Measurements from ENCODE around the gene RPS4Y2. TPM values are rescaled to one million over a fixed set of nuclear protein-coding genes. Genes with fewer than 3 reads are reported as not detected.

The RPS4Y2 gene
- polyA plus RNA-seq, 1 of the 3 experiments (the other 2 are of a cell fraction) = not detected

DNA sequence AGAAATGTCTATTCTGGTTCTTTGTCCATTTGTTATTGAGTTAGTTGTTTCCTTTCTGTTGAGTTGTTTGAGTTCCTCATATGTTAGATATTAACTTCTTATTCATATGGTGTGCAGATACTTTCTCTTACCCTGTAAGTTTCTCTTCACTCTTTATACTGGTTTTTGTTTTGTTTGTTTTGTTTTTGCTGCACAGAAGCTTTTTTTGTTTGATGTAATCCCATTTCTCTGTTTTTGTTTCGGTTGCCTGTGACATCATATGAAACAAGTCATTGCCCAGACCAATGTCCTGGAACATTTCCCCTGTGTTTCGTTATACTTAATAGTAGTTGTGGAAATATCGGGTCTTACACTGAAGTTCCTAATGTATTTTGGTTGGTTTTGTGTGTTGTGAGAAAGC is 31.2 kb downstream of the RPS4Y2 start:
- Histone ChIP-seq H3K79me2 (ENCODE audit: insufficient read depth) (no peaks in the 10 kb centered on the region), H3K9ac (no peak overlapping the region), H3K4me1 (ENCODE audit: control insufficient read depth in 1 of 2, insufficient read depth in 2 of 2, low read depth in 1 of 2, low read length in 1 of 2) (no peaks in the 10 kb centered on the region), H3F3A (replicated peaks; ENCODE audit: insufficient read depth) (no peaks in the 10 kb centered on the region), H3K36me3 (replicated peaks in 1 of 2; ENCODE audit: control insufficient read depth in 1 of 2, insufficient read depth in 2 of 2, low read length in 1 of 2) (no peaks in the 10 kb centered on the region), H3K4me2 (no peak overlapping the region), H3K9me2 (no peaks in the 10 kb centered on the region), H3K4me3 (ENCODE audit: low read depth in 2 of 2, low read length in 1 of 2) (no peak overlapping the region), H4K20me1 (ENCODE audit: insufficient read depth) (no peaks in the 10 kb centered on the region), H3K27ac (ENCODE audit: low read depth in 2 of 2, low read length in 1 of 2) (no peak overlapping the region), H2AFZ (ENCODE audit: low read depth) (no peak overlapping the region), H3K9me3 (no peaks in the 10 kb centered on the region), H3K27me3 (ENCODE audit: insufficient read depth) (no peaks in the 10 kb centered on the region)
- CTCF ChIA-PET = no interaction called here
- POLR2A ChIA-PET = no interaction called here
- DNase-seq = no peak
- TF ChIP-seq, protein P1, sequence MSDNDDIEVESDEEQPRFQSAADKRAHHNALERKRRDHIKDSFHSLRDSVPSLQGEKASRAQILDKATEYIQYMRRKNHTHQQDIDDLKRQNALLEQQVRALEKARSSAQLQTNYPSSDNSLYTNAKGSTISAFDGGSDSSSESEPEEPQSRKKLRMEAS (IDR thresholded peaks at IDR 0.05; ENCODE audit: low read depth) = no peak
- TF ChIP-seq MEF2A (IDR thresholded peaks at IDR 0.05; ENCODE audit: borderline replicate concordance, low read depth) = no peak
- no peak for TF ChIP-seq TAF1 (IDR thresholded peaks at IDR 0.05; ENCODE audit: borderline replicate concordance, low read depth, low read length)
- TF ChIP-seq, protein P2, sequence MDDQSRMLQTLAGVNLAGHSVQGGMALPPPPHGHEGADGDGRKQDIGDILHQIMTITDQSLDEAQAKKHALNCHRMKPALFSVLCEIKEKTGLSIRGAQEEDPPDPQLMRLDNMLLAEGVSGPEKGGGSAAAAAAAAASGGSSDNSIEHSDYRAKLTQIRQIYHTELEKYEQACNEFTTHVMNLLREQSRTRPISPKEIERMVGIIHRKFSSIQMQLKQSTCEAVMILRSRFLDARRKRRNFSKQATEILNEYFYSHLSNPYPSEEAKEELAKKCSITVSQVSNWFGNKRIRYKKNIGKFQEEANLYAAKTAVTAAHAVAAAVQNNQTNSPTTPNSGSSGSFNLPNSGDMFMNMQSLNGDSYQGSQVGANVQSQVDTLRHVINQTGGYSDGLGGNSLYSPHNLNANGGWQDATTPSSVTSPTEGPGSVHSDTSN (IDR thresholded peaks at IDR 0.05) = no peak
- TF ChIP-seq, protein P3, sequence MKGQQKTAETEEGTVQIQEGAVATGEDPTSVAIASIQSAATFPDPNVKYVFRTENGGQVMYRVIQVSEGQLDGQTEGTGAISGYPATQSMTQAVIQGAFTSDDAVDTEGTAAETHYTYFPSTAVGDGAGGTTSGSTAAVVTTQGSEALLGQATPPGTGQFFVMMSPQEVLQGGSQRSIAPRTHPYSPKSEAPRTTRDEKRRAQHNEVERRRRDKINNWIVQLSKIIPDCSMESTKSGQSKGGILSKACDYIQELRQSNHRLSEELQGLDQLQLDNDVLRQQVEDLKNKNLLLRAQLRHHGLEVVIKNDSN (IDR thresholded peaks at IDR 0.05; ENCODE audit: borderline replicate concordance, low read depth) = no peak
- WGBS (ENCODE audit: low lambda C conversion rate) = no CpG with 5 or more reads among the region's 3 CpGs

DNA sequence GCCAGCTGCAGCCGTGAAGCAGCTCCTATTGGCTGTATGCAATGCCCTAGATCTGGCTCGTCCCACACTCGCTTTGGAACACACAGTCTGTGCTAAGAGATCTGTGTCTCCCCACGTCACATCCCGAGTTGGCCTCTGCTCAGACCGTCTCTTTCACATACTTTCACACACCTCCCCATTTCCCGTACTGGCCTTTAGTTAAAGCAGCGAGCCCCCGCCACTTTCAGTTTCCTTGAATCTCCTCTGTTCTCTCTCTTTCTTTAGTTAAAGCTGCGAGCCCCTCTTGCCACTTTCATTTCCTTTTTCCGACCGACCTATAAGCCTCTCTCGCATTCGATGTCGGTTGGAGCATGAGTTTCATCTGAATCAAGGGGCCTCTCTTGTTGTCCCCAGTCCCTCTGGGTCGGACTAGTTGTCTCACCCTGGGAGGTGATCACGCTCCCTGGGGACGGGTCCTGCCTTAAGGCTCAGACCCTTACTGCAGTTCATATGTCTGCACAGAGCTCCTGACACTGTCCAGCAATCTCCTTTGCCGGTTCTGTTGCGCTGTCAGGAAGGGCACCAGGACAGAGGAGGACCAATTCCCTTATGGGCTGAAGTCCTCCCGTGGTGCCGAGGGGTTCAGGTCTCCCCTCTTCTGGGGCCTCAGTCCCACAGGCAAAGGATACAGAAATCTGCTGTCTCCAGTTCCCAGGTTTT is 42.6 kb downstream of the RPS4Y2 start:
- Histone ChIP-seq H3K4me3 (ENCODE audit: low read depth in 2 of 2, low read length in 1 of 2) (no peak overlapping the region), H3K27ac (ENCODE audit: low read depth in 2 of 2, low read length in 1 of 2) (no peak overlapping the region), H3F3A (replicated peaks; ENCODE audit: insufficient read depth) (no peaks in the 10 kb centered on the region), H3K4me1 (ENCODE audit: control insufficient read depth in 1 of 2, insufficient read depth in 2 of 2, low read depth in 1 of 2, low read length in 1 of 2) (no peaks in the 10 kb centered on the region), H2AFZ (ENCODE audit: low read depth) (no peak overlapping the region), H4K20me1 (ENCODE audit: insufficient read depth) (no peaks in the 10 kb centered on the region), H3K9ac (no peak overlapping the region), H3K36me3 (replicated peaks in 1 of 2; ENCODE audit: control insufficient read depth in 1 of 2, insufficient read depth in 2 of 2, low read length in 1 of 2) (no peaks in the 10 kb centered on the region), H3K4me2 (no peak overlapping the region), H3K9me2 (no peaks in the 10 kb centered on the region), H3K9me3 (no peaks in the 10 kb centered on the region), H3K27me3 (ENCODE audit: insufficient read depth) (no peaks in the 10 kb centered on the region), H3K79me2 (ENCODE audit: insufficient read depth) (no peaks in the 10 kb centered on the region)
- POLR2A ChIA-PET = no interaction called here
- WGBS (ENCODE audit: low lambda C conversion rate) = no CpG with 5 or more reads among the region's 22 CpGs
- CTCF ChIA-PET = no interaction called here
- no peak for TF ChIP-seq RFX5 (IDR thresholded peaks at IDR 0.05; ENCODE audit: low read length)
- TF ChIP-seq RAD21 (IDR thresholded peaks at IDR 0.05; ENCODE audit: low read length) = no peak
- TF ChIP-seq FOXJ3 (CRISPR knock-in tag; IDR thresholded peaks at IDR 0.05) = no peak
- no peak for TF ChIP-seq EZH2phosphoT487 (IDR thresholded peaks at IDR 0.05; ENCODE audit: borderline replicate concordance, low read depth)
- TF ChIP-seq TCF12 (IDR thresholded peaks at IDR 0.05) = no peak
- no peak for TF ChIP-seq POLR2AphosphoS5 (IDR thresholded peaks at IDR 0.05; ENCODE audit: low read depth, low read length)
- DNase-seq = no peak

Data from SK-N-SH (cell line).